GM19395 (cell line): Measurements from ENCODE around the gene ATP8A2.
"Not testable (repeated sequence)": the region's sequence is repeated elsewhere in the genome, so short reads cannot be mapped to it uniquely, and the experiment has no call there.

Source experiments
- ATAC-seq: cut with Tn5 transposase; IDR thresholded peaks from one replicate; pipeline ENCODE4 v1.9.1; 2021; ENCODE audit warnings: mild to moderate bottlenecking, moderate library complexity; ENCODE audit not compliant: unreplicated experiment

The ATP8A2 gene

DNA sequence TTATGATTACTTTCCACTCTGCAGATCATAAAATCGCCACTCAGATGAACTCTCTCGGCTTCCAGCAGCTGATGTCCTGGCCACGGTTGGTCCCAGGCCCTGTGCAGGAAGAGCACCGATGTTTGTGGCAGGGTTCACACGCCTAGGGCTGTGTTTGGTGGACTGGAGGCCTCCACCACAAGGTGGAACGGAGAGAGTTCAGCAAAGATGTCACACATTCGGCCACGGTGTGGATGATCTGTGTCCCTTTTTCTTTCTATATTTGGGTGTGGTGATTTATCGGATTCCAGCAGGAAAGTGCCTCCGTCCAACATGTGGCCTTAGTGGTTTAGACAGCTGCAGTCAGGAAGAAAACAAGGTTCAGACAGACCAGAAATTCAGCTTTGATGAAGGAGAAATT lies 680.6 kb downstream of the ATP8A2 start:
- ATAC-seq: no peak

GRCh38 chr13:26053418-26053980 lies 681.7 kb downstream of the ATP8A2 start:
- ATAC-seq: no peak

GRCh38 chr13:26054896-26055295 lies 683.1 kb downstream of the ATP8A2 start:
- ATAC-seq: no peak

GRCh38 chr13:26058704-26059103 lies 686.9 kb downstream of the ATP8A2 start:
- no peak for ATAC-seq

DNA sequence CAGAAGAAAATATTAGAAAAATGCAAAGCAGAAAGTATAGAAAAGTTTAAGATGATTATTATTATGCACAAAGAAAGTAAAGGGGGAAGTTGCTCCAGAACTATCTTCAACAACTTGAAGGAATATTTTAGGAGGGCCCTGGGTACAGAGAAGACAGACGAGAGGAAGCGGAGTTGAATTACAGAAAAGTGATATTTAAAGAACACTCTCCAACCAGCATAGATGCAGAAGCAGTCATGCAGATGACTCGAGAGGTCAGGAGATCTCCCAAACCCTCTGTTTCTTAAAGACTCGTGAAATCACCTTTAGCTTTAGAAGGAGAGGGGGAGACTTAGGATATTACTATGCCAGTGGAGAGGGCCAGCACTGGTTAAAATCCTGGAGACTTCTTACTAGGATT lies 688.6 kb downstream of the ATP8A2 start:
- ATAC-seq: no peak

DNA sequence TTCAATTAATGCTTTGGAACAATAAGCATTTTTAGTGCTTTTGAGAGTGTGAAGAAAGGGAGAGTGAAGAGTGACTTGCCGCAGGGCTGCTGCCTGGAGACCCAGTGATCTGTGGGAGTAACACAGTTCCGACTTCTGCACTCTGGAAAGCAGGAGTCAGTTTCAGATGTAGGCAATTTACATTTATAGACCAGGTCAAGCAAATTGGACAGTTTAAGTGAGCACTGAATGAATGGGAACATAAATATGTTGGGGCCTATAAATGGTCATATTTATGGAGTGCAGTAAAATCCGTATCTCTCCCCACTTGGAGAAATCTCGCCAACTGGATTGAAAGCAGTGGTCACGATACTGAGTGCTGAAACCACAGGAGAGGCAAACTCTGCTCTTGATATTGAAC lies 689.5 kb downstream of the ATP8A2 start:
- no peak for ATAC-seq

DNA sequence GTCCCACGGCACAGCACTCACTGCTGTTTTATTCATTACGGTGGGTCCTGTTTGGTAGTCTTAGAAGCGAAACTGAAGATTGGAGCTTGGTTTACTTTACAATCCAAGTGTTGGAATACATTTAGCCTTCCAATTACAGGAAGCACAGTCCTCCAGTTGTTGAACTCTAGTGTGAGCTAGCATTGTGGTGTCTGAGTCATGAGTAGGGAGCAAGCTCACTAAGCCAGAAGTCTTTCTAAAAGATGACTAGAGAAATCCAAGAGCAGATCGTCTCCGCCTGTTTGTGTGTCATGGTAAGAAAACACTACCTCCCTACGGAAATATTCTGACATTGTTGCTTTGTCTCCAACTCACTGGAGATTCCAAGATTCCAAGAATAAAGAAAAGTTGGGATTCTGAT lies 690.2 kb downstream of the ATP8A2 start:
- ATAC-seq: no peak

DNA sequence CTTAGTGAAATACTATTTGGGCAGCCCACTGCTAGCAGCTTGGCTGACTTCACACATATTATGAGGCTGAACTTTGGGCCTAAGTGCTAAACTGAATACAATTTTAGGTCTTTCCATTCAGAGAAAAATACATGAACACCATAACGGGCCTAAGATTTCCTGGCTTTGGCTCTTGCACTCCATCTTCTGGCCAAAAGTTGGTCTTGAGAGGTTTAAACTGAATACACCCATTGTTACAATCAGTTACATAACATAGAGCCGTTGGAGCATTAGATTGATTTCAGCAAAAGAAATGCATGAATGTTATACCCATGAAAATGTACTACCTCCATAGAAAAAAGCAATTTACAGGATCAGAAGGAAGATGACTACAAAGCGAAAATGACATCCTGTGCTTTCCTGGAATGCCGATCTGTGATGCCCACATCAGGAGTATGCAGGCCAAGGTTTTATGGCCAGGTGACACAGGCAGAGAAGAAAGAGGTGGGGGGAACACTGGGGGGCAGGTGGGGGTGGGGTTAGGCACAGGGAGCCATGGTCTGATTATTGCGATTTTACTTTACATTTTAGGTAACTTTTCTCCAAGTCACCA lies 691.2 kb downstream of the ATP8A2 start:
- ATAC-seq: no peak

DNA sequence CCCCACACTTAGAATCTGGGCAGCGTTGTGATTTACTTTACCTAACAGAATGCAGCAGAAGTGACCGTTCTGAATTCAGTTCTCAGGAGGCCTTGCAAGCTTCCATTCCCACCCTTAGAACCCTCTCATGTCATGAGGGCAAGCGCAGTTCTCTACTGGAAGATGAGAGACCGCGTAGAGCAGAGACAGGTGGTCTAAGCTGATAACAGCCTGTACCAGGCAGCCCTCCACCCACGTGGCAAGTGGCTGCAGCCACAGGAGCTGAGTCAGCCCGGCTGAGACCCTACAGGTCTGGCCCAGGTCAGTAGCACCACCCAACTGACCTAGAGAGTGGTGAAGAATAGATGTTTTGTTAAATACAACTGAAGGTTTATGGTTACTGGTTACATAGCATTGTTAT lies 694.7 kb downstream of the ATP8A2 start:
- ATAC-seq: not testable (repeated sequence)

GRCh38 chr13:26067601-26068000 lies 695.8 kb downstream of the ATP8A2 start:
- no peak for ATAC-seq

DNA sequence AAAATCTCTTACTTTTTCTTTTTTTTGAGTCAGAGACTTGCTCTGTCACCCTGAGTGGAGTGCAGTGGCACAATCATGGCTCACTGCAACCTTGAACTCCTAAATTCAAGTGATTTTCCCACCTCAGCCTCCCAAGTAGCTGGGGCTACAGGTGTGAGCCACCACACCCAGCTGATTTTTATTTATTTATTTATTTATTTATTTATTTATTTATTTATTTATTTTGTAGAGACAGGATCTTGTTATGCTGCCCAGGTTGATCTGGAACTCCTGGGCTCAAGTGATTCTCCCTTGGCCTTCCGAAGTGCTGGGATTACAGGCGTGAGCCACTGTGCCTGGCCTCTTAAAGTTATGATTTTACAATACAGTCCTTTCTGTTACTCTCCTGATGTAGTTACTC lies 696.6 kb downstream of the ATP8A2 start:
- not testable (repeated sequence) for ATAC-seq

DNA sequence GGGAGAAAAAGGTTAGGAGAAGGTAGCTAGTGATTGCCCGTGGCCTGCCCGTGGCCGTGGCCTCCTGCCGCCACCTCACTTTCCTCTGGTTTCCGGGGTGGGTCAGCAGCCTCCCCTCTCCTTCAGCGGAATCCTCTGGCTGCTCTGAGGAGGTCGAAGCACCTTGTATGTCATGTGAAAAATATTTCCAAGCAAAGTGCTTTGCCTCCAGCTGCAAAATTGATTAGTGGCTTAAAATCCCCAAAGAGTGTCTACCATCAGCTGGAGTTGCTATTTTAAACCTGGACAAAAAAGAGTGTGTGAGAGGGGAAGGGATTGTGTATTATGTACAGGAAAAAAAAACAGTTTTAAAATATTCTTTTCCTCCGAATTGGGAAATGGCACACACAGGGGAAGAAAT lies 697.9 kb downstream of the ATP8A2 start:
- not testable (repeated sequence) for ATAC-seq

GRCh38 chr13:26071691-26072090 lies 699.9 kb downstream of the ATP8A2 start:
- no peak for ATAC-seq

DNA sequence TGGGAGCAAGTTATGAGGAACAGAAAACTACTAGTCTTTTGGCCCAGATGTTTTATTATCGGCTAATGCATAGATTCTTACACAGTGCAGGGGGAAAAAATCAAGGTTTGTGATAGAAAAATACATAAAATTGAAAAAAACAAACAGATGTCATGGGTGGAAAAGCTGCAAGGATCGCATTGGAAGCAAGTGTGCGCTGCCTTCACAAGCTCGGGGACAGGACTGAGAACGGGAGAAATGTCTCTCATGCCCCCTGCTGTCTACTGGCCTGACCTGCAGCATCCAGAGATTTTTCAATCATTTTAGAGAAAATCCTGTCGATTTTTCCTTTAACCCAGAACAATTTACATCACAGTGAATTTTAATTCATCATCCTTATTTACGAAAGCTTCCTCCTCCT lies 700.6 kb downstream of the ATP8A2 start:
- ATAC-seq: not testable (repeated sequence)

GRCh38 chr13:26074706-26075105 lies 702.9 kb downstream of the ATP8A2 start:
- ATAC-seq: no peak
